Cerebellar cortex (tissue), 1 donor: ENCODE data around the gene CTAGE9.
"Not testable (repeated sequence)": the region's sequence is repeated elsewhere in the genome, so short reads cannot be mapped to it uniquely, and the experiment has no call there.

ENCODE experiments used
- DNase-seq: peaks from one replicate; pipeline ENCODE4 v3.0.0-alpha.2; 2015; ENCODE audit warnings: low spot score

CTAGE9 gene, protein sequence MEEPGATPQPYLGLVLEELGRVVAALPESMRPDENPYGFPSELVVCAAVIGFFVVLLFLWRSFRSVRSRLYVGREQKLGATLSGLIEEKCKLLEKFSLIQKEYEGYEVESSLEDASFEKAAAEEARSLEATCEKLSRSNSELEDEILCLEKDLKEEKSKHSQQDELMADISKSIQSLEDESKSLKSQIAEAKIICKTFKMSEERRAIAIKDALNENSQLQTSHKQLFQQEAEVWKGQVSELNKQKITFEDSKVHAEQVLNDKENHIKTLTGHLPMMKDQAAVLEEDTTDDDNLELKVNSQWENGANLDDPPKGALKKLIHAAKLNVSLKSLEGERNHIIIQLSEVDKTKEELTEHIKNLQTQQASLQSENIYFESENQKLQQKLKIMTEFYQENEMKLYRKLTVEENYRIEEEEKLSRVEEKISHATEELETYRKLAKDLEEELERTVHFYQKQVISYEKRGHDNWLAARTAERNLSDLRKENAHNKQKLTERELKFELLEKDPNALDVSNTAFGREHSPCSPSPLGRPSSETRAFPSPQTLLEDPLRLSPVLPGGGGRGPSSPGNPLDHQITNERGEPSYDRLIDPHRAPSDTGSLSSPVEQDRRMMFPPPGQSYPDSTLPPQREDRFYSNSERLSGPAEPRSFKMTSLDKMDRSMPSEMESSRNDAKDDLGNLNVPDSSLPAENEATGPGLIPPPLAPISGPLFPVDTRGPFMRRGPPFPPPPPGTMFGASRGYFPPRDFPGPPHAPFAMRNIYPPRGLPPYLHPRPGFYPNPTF

DNA sequence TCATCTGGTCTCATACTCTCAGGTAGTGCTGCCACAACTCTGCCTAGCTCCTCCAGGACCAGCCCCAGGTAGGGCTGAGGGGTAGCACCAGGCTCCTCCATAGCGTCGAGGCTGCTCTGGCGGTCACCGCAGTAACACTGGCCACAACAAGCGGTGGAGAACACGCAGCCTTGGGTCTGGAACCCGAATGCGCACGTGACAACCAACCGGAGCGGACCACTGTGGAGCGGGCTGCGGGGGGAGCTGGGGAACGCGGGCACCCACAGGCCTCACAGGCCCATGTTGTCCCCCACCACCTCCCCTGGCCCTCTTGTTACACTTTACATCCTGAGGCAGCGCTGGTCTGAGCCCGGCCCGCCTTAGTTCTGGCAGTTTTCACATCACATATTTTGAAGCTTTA lies at the start of gene CTAGE9:
Gene CTAGE9 (minus strand): TSS at position 101 of the 400 bp plus-strand sequence. CDS start 0 bp downstream, at position 101.
- not testable (repeated sequence) for DNase-seq

DNA sequence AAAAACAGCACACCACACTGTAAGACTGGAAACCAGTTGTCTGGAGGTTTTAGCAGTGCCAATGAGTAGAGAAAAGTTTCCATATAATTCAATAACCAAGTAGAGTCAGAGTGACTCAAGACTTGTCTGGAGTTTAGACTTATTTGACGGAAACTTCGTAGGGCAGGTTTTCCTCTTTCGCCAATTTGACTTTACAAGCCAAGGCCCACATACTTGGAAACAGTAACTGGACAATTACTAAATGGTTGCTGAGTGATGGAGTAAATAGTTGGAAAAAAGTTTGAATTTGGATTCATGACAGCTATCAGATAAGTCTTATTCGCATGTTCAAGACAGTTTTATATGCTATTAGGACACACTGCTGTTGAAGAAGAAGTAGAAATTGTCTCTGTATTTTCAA lies 48.1 kb upstream of the CTAGE9 start:
- no peak for DNase-seq

DNA sequence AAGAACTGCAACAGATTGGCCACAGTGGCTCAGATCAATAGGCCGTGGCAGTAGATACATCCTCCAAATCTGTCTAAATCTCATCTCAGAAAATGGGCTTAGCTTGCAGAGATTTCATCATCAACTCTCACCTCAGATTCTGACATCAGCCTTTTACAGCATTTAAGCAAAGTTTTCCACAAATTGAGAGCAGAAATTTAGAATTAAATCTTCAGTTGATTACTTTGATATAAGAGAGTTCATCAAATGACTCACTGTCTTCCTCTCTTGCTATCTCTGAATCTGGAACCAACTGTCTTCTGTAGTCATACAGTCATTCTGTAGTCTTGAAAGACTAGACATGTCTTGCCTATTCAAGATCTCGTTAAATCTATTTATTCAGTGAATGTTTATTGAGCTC lies 45.2 kb upstream of the CTAGE9 start:
- DNase-seq, result no peak

DNA sequence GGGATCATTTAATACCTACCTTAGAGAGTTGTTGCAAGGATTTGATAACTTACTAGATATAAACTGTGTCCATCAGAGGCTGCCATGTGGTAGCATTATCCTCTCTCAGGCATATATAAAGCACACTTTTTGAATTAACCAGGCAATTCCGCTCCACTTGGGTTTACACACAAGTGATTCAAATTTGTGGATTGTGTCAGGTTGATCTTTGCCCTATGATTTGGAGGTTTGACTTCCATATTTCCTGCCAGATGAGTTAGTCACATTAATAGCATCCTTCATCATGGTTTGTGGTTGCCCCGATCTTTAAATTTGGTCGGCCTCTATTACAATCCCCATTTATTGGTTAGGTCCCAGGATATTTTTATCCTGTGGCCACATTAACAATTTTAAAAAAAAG lies 44.8 kb upstream of the CTAGE9 start:
- DNase-seq, result no peak

DNA sequence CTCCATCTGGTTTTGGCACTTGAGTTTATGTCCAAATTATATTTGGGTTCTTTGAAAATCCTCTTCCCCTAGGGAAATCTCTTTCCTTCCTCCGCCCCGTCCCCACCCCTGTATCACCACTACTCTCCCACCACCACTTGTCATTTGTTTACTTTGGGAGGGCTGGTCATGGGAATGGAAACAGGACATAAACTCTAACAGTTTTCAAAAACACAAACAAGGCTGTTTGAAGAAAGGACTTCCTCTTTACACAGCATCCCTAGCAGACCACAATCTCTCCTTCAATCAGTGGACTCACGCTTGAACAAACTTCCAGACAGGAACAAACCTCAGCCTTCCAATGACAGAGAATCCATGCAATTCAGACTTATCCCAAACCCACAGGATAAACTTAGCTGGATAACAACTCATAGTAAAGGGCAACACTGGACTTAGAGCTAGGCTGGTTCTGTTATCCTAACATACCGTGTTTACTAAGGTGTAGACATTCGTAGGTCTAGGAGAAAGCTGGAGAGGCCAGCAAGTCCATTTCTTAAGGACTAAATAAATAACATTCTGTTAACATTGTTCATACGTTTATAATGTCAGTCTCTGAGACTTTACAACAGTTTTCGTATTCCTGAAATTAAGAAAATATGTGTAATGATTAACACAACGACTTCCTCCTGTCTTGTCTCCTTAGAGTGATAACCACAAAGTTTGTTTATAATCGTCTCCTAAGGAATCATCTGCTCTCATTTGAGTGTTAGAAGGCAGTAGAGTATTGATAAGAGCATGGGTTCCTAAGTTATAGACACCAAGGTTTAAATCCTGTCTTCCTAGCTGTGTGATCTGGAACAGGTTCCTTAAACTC lies 44.1 kb upstream of the CTAGE9 start:
- no peak for DNase-seq

DNA sequence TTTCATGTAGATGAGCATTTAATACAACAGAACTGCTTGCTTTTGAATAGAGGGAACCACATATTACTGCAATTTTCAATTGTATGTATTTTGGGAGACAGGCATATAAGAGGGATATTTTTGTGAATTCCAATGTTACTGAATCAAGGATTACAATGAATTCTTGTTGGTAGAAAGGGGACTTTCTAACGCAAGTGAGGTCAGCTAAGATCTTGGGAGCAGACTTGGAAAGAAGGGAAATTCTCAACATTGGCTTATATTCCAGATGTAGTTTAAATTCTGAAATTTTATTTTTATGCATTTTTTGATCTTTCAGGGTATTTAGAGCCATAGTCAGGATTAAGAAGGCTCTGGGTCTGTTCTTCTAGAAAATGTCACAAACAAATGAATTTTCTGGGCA lies 43.3 kb upstream of the CTAGE9 start:
- DNase-seq, result no peak

DNA sequence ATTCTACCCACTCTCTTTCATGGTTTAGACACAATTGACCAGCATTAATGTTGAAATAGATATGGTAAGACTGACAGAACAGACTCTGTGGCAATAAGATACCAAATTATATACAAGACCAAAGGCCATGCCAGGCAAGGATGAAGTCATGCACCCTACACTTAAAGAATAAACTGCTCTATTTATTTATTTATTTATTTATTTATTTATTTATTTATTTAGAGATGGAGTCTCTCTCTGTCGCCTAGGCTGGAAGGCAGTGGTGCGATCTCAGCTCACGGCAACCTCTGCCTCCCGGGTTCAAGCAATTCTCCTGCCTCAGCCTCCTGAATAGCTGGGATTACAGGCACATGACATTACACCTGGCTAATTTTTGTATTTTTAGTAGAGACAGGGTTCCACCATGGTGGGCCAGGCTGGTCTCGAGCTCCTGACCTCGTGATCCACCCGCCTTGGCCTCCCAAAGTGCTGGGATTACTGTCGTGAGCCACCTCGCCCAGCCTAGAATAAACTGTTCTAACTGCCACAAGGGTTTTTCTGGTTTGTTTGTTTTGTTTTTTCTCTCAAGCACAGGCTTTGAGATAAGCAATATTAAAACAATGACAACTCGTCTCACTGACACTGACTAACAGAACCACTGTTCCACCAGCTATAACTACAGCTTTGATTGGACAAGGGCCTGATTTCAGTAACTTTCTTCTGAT lies 40.3 kb upstream of the CTAGE9 start:
- DNase-seq, result not testable (repeated sequence)

DNA sequence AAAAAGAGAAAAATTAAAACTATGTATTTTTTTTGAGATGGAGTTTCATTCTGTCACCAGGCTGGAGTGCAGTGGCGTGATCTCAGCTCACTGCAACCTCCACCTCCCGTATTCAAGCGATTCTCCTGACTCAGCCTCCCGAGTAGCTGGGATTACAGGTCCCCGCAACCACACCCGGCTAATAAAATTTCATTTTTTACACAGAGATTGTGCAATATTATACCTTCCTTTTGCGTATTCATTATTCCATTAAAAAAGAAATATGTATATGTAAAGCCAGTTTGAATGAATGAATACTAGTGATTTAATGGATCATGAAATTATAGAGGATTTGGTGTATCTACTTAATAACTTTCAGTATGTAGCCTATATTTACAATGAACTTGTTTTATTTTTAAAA lies 38.2 kb upstream of the CTAGE9 start:
- no peak for DNase-seq

DNA sequence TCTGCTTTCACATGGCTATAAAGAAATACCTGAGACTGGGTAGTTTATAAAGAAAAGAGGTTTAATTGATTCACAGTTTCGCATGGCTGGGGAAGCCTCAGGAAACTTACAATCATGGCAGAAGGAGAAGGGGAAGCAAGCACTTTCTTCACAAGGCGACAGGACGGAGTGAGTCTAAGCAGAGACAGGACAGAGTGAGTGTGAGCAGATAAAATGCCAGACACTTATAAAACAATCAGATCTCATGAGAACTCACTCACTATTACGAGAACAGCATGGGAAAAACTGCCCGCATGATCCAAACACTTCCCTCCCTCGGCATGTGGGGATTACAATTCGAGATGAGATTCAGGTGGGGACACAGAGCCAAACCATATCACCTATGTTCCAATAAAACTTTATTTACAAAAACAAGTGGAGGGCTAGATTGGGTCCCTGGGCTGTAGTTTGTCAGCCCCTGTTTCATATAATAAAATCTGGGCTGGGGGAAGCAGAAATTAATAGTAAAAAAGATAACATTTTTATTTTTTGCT lies 37.1 kb upstream of the CTAGE9 start:
- no peak for DNase-seq

DNA sequence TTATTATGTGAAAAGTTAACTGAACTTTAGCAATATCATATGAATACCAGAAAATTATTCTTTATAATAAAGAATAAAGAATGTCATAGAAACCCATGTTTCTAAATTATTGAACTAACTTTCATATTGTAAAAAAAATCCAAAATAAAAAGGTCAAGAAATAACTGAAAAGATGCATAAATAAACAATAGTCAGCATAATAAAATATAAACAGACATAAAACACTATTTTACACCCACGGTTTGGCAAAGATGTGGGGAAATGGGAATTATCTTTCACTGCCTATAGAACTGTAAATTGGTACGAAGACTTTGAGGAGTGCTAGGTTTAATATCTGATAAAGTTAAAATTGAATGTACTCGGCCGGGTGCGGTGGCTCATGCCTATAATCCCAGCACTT lies 34.7 kb upstream of the CTAGE9 start:
- no peak for DNase-seq

DNA sequence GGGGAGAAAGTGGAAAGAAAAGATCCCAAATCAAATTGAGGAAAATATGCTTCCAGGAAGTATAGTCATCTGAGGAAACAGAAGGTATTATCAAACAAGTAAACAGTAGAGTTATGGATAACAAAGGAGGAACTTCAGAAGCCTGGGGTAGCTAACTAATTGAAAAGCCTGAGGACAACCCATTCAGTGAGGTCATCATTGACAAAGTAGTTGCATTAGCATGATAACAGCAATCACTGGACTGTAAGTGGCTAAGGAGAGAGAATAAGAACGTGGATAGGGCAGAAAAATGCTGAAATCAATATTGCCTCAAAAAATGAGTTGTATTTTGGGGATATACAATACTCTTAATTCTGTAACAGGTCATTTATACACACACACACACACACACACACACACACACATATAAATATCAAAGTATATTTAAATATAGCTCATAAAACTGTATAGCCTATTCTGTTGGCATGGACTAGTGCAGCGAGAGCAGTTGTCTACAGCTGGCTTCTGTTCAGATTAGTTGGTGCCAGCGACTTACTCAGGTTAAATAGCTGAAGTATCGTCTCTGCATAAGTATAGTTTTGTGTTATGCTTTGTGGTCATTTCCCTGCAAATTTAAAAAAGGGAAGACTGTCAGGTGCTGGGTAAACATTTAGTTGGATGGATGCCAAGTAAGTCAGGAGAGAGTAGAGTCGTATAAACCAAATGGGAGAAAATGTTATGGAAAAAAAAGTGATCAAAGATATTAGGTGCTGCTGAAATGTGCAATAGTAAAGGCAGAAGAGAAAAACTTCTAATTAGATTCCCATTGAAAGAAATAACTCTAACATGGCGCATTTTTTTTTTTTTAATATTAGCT lies 33.8 kb upstream of the CTAGE9 start:
- DNase-seq, result no peak

DNA sequence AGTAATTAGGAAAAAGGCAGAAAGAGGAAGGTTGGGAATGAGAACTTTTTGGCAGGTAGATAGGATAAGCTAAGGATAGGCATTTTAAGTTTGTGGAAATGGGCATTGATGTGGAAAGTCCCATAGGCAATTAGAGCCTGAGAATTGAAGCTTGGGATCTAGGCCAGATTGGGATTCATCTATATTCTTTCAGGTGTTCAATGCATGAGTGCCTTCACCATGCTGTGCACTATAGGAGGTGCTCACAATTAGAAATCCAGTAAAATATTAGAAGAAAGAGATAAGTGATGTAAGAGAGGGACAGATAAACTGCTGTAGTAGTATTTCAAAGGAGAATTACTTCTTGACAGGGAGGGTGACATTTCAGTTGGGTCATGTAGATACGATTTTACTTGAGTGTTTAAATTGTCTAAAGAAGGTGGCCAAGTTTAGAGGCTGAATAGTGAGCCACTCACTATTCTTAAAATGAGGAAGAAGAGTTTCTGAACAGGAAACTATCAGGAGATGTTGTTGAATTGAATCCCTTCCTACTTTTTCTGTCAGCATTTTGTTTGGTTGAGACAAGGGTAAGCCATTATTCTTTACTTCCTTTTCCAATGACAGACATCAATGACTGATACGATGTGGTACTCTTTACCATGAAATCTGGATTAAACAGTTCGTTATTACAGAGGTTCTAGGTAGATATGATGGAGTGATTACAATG lies 31.0 kb upstream of the CTAGE9 start:
- DNase-seq, result no peak

DNA sequence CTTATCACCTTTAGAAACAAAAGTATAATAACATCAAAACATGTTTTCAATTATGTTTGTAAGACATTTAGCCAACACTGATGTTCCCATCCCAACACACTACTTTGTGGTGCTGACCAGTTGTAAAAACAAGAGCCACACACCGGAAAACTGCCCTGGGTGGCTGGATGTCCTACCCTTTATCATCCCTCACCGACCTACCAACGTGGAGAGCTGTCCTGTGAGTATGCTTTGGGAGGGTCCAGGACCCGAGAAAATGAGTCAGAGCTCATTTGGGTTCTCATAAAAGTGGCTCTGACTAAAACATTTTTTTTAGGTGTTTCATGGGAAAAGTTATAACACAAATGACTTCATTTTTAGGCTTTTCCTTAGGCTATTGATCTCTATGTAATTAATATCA lies 29.3 kb upstream of the CTAGE9 start:
- DNase-seq, result no peak

DNA sequence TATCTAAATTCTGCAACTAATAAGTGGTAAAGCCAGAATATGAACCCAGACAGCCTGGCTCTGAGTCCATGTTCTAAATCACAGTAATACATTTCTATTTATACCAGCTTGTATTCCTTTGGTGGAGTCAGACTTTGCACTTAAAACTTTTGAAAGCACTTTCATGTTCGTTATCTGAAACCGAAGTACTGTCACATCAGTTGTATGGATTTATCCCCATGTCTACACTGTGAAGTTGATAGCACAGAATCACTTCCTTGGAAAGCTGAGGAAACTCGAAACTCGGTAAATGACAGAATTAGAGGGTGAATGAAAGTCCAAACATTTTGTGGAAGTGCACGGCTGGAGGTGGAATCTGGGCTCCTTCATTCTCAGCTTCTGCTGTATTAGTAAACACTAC lies 28.3 kb upstream of the CTAGE9 start:
- no peak for DNase-seq

DNA sequence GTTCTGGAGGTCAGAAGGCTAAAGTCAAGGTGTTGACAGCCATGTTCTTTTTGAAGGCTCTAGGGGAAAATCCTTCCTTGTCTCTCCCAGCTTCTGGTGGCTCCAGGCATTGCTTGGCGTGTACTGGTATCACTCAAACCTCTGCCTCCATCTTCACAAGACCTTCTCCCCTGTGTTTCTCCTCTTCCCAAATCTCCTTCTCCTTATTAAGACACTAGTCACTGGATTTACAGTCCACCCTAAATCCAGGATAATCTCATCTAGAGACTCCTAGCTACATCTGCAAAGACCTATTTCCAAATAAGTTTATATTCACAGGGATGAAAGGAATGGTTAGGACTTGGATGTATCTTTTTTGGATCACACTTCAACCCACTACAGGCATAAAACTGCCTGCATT lies 26.0 kb upstream of the CTAGE9 start:
- DNase-seq, result no peak

DNA sequence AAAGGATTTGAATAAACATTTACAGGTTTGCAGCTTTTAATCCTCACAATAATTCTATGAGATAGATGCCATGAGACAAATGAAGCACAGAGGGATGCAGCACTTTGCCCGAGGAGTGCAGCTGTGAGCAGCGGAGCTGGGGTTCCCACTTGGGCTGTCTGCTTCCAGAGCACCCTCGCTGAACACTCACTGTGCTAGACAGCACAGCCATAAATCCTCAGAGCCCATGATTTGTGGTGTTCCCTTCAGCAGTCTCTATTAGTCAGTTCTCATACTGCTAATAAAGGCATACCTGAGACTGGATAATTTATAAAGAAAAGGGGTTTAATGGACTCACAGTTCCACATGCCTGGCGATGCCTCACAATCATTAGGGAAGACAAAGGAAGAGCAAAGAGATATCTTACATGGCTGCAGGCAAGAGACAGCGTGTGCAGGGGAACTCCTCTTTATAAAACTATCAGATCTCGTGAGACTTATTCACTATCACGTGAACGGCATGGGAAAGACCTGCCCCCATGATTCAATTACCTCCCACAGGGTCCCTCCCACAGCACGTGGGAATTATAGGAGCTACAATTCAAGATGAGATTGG lies 25.3 kb upstream of the CTAGE9 start:
- DNase-seq, result no peak

DNA sequence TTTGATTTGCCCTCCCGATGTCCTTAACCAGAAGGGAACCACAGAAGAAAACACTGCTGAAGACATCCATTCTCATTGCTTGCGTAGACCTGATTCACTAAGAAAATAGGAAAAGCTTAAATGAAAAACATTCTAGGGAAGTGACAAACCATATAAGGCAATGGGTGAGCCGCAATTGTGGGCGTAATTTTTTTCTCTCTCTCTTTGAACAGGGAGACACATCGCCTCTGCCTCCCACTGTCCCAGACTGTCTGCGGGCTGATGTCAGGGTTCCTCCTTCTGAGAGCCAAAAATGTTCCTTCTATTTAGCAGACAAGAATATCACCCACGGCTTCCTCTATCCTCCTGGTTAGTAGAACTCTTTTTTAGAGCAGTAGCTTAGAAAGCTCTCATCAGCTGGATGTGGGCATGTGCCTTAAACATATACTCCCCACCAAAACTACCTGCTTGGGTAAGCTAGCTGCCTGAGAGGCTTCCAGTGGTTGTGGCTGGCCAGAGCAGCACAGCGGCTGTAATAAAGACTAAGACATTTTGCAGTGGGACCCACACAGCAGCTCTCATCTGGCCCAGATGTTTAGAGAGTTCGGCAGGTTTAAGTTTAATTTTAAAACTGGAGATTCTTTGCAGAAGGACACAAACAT lies 22.7 kb upstream of the CTAGE9 start:
- DNase-seq, result no peak

DNA sequence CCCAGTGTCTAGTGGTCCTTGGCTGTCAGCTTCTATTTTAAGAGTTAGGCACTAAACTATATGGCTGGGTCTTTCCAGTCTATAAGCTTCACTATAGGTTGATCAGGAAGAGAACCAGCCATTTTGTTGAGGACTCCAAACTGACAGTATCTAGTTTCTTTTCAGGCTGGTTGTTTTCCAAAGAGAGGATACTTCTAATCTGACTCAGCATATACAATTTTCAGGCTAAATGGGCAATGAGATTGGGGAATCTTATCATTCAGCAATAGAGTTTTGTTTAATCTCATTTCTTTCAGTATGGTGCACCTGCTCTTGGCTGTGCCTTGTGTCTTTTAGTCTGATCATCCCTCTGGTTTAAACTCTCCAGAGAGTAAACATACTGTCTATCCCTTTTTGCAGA lies 20.4 kb upstream of the CTAGE9 start:
- no peak for DNase-seq

DNA sequence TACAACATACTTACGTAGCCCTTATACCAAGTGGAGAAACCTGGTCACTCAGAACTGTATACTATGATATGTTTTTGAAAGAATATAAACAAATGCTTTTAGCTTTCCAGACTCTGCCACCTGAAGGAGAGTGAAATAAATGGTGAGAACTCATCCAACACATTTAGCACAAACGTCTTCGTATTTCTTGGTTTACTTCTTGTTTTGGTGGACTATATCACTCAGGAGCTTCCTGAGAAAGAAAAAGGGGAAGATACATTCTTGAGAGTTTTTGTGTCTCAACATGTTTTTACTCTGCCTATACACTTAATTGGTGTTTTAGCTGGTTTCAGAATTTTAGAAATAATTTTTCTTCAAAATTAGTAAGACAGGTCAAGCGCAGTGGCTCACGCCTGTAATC lies 19.4 kb upstream of the CTAGE9 start:
- DNase-seq, result no peak
